Stomach (tissue), 9 donors: ENCODE measurements around the gene PNMA3. TPM values are rescaled to one million over a fixed set of nuclear protein-coding genes. Genes with fewer than 3 reads are reported as not detected.

Experiments used
- DNase-seq, 2 donors: peaks; one replicate each; pipeline versions ENCODE4 v3.0.0 to v3.0.0-alpha.2; 2013 to 2019
- H3K27ac ChIP-seq, 5 donors: fragments of 200-600 bp in 4 of 5; sonication (generic) in 4 of 5; one replicate each; pipeline ENCODE4 v1.5.1; 2013 to 2019; ENCODE audit warnings: mild to moderate bottlenecking in 1 of 5, moderate library complexity in 1 of 5
- H3K27me3 ChIP-seq, 3 donors: fragments of 200-600 bp; sonication (generic); one replicate each; pipeline ENCODE4 v1.5.1; 2017 to 2019; ENCODE audit warnings: mixed run types in 1 of 3
- H3K36me3 ChIP-seq, 4 donors: fragments of 200-600 bp; sonication (generic); 1 replicate in 3 of 4; 2 replicates in 1 of 4; pipeline ENCODE4 v1.5.1; 2016 to 2019
- H3K4me1 ChIP-seq, 4 donors: fragments of 200-600 bp; sonication (generic); one replicate each; pipeline ENCODE4 v1.5.1; 2016 to 2019
- H3K4me3 ChIP-seq, 4 donors: fragments of 200-600 bp; sonication (generic) in 3 of 4; one replicate each; pipeline ENCODE4 v1.5.1; 2016 to 2019; ENCODE audit warnings: mild to moderate bottlenecking in 1 of 4
- H3K9me3 ChIP-seq, 4 donors: fragments of 200-600 bp; sonication (generic); one replicate each; pipeline ENCODE4 v1.5.1; 2016 to 2019
- CTCF ChIP-seq, 7 experiments: fragments of 450-650 bp in 4 of 7; fragments of 200-600 bp in 3 of 7; sonication (generic) in 3 of 7; IDR thresholded peaks; one replicate each; pipeline ENCODE4 v1.5.1; 2016 to 2019; ENCODE audit warnings: antibody characterized with exemption in 7 of 7, control low read depth in 2 of 7, mild to moderate bottlenecking in 1 of 7
- EP300 ChIP-seq: sonication (generic); formaldehyde crosslinking; IDR thresholded peaks from one replicate; pipeline ENCODE4 v1.6.1; 2017; ENCODE audit warnings: antibody characterized with exemption
- POLR2A ChIP-seq, 4 donors: fragments of 450-650 bp; IDR thresholded peaks; one replicate each; pipeline ENCODE4 v1.6.1; 2016; ENCODE audit warnings: antibody characterized with exemption in 4 of 4, control low read depth in 2 of 4, mild to moderate bottlenecking in 1 of 4, moderate library complexity in 1 of 4
- POLR2AphosphoS5 ChIP-seq, 3 donors: sonication (generic); formaldehyde crosslinking; IDR thresholded peaks; one replicate each; pipeline ENCODE4 v1.6.1; 2016; ENCODE audit warnings: antibody characterized with exemption in 3 of 3
- WGBS, 5 donors: extraction: QIAGEN DNeasy Blood & Tissue Kit in 3 of 5; methylation state at CpG; one replicate each; pipeline versions ENCODE4 v1.1.5 to v1.1.7; 2013 to 2018; 5-methylcytosine and 5-hydroxymethylcytosine counted together
- intact Hi-C: fragments of 100-400 bp; cut with DNase I; formaldehyde crosslinking; loops from one replicate; pipeline ENCODE4 v1.15.1; 2023; ENCODE audit warnings: low total_unique reads
- polyA plus RNA-seq, 3 donors: library from polyadenylated mRNA; stranded (reverse); fragments of 200-250 nt; gene quantifications; one replicate each; pipeline ENCODE4 v1.2.3, GENCODE V29; 2013
- total RNA-seq, 5 donors: library from RNA; depleted of rRNA; stranded (reverse); fragments of >200 nt; gene quantifications; one replicate each; pipeline versions ENCODE4 v1.1.0 to v1.2.3, GENCODE V29; 2014 to 2016
- donor health status: healthy with polysubstance abuse.
- donor health status: Bipolar disorder and iron deficiency.
- donor health status: healthy.

The PNMA3 gene
- total and polyA plus RNA-seq, 8 donors = 0.28 to 2.2 (median 1.2) TPM; not detected in 4

DNA sequence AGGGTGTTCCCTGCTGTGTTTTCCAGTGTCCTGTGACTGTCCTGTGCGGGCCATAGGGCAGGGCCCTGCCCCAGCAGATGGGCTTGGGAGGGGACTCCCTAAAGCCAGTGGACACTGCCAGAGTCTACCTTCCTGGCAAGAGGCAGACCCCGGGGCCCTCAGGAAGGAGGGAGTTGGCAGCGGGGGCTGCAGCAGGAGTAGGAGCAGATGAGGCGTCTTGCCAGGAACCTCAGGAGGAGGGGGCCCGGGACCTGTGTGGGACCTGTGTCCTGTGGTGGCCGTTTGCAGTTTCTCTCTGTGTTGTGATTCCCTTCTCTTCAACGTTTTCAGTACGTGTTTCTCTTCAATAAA lies 3.8 kb downstream of the PNMA3 start:
- intact Hi-C loops = no loop called here
- H3K4me1 ChIP-seq = peaks cover 0 to 13% (median 11%) of the 10 kb centered on the region in 4 donors
- no peak for DNase-seq

DNA sequence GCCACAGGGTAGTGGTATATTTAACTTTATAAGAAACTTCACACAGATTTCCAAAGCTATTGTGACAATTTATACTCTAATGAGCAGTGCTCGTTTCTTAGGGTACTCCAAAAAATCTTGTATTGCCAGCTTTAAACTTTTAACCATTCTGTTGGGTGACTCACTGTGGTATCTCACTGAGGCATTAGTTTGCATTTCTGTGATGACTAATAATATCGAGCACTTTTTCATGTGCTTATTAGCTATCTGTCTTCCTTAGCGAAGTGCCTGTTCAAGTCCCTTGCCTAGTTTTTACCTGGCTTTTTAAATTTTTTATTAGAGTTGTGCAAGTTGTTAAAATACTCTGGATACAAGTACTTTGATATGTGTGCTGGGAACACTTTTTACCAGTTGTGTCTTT lies 5.5 kb downstream of the PNMA3 start:
- WGBS, 5 donors = 21 to 31% (median 21%) methylated on average over 3 of the region's 3 CpGs
- TF ChIP-seq EP300 = no peak
- TF ChIP-seq CTCF (IDR thresholded peaks at IDR 0.05) = no peak
- no peak for TF ChIP-seq POLR2A (IDR thresholded peaks at IDR 0.05)
- TF ChIP-seq POLR2AphosphoS5 (IDR thresholded peaks at IDR 0.05) = no peak
- peaks cover 0 to 4% (median 2%) of the 10 kb centered on the region in 4 donors for H3K4me1 ChIP-seq
- no peaks in the 10 kb centered on the region for H3K9me3 ChIP-seq
- intact Hi-C loops = no loop called here
- no peaks in the 10 kb centered on the region for H3K36me3 ChIP-seq
- DNase-seq = no peak
- H3K27ac ChIP-seq = no peak overlapping the region
- H3K27me3 ChIP-seq = peaks cover 6 to 34% (median 21%) of the 10 kb centered on the region in 3 donors
- H3K4me3 ChIP-seq = no peak overlapping the region

More for the DNA sequence above, 3.8 kb downstream of the PNMA3 start:
- H3K27ac ChIP-seq = no peak overlapping the region
- no peak for TF ChIP-seq EP300
- no peak for TF ChIP-seq POLR2AphosphoS5 (IDR thresholded peaks at IDR 0.05)
- no peak for TF ChIP-seq CTCF (IDR thresholded peaks at IDR 0.05)
- TF ChIP-seq POLR2A (IDR thresholded peaks at IDR 0.05) = no peak
- 64 to 100% (median 76%) methylated on average over 2 to 8 of the region's 8 CpGs for WGBS, 5 donors
- no peak overlapping the region for H3K4me3 ChIP-seq
- H3K9me3 ChIP-seq = no peaks in the 10 kb centered on the region
- no peaks in the 10 kb centered on the region for H3K36me3 ChIP-seq
- H3K27me3 ChIP-seq = peaks cover 6 to 50% (median 36%) of the 10 kb centered on the region in 3 donors

DNA sequence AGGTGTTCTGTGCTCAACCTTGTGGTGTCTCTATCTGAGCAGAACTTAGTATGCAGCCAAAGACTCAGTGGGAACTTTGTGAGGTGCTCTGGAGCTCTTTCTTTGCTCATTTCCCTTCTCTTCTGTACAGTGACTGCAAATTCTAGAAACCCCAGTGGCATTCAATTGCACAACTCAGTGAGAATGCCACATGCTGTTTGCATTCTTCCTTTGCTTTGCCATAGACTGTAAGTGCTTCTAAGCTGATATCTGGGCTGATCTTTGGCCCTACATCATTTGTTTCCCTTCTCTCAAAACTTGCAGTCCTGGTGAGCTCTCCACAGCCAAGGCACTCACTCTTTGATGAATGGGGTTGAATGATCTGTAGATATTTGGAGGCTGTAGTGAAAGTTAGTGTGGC lies 7.0 kb downstream of the PNMA3 start:
- Histone ChIP-seq H3K27me3 (peaks cover 0 to 18% (median 6%) of the 10 kb centered on the region in 3 donors), H3K4me1 (no peaks in the 10 kb centered on the region), H3K9me3 (no peaks in the 10 kb centered on the region), H3K27ac (no peak overlapping the region), H3K36me3 (no peaks in the 10 kb centered on the region), H3K4me3 (no peak overlapping the region)
- TF ChIP-seq CTCF (IDR thresholded peaks at IDR 0.05) (no peak), EP300 (no peak)
- intact Hi-C loops = no loop called here
- DNase-seq = no peak

DNA sequence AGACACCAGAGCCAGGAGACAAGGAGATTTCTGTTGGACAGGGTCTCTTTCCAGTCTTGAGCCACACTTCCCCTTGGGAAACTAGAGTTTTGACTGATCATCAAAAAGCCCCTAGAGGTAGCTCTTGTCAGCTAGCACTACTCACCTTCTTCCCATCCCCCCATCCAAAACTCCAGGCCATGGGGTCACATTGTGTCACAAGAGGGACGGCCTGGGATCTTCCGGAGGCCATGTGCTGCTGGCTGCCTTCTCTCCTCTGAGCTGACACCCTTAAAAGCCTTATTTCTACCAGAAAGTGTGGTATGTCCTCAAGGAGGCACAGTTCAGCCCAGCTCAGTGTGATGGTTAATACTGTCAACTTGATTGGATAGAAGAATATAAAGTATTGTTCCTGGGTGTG lies 7.8 kb downstream of the PNMA3 start:
- Histone ChIP-seq H3K4me3 (no peak overlapping the region), H3K27me3 (peaks cover 0 to 10% (median 4%) of the 10 kb centered on the region in 3 donors), H3K27ac (no peak overlapping the region), H3K4me1 (no peaks in the 10 kb centered on the region), H3K9me3 (no peaks in the 10 kb centered on the region), H3K36me3 (no peaks in the 10 kb centered on the region)
- WGBS, 5 donors = 64 to 80% (median 70%) methylated on average over 2 of the region's 2 CpGs; no CpG with 5 or more reads in 1 of the 5 donors
- TF ChIP-seq CTCF (IDR thresholded peaks at IDR 0.05) (no peak), POLR2AphosphoS5 (IDR thresholded peaks at IDR 0.05) (no peak), POLR2A (IDR thresholded peaks at IDR 0.05) (no peak), EP300 (no peak)
- intact Hi-C loops = no loop called here
- DNase-seq = no peak
